Measurements from ENCODE around the gene RNF214. TPM values are rescaled to one million over a fixed set of nuclear protein-coding genes. Genes with fewer than 3 reads are reported as not detected.

Gene RNF214
- total RNA-seq, 1 donor, result 13.4 TPM

GRCh38 chr11:117296881-117297280 is 64.4 kb downstream of the RNF214 start:
- Histone ChIP-seq H3K27me3 (ENCODE audit: insufficient read depth, low read length) (no peaks in the 10 kb centered on the region), H3K36me3 (ENCODE audit: insufficient read depth, low read length) (peaks cover 30% of the 10 kb centered on the region), H3K4me3 (ENCODE audit: insufficient read depth, low read length) (no peak overlapping the region), H3K27ac (ENCODE audit: low read depth, low read length) (no peak overlapping the region), H3K79me2 (ENCODE audit: insufficient read depth, low read length) (no peaks in the 10 kb centered on the region), H3K4me2 (ENCODE audit: insufficient read depth, low read length) (no peak overlapping the region), H3K9me3 (ENCODE audit: low read depth, low read length) (no peaks in the 10 kb centered on the region), H4K20me1 (ENCODE audit: insufficient read depth, low read length) (no peaks in the 10 kb centered on the region), H2AFZ (ENCODE audit: low read length) (no peak overlapping the region), H3K4me1 (ENCODE audit: insufficient read depth, low read length) (peaks cover 13% of the 10 kb centered on the region)
- DNase-seq (ENCODE audit: insufficient read length, low spot score, missing footprints), result no peak
- TF ChIP-seq CTCF (IDR thresholded peaks at IDR 0.05; ENCODE audit: extremely low read depth, low read depth, low read length), result no peak

DNA sequence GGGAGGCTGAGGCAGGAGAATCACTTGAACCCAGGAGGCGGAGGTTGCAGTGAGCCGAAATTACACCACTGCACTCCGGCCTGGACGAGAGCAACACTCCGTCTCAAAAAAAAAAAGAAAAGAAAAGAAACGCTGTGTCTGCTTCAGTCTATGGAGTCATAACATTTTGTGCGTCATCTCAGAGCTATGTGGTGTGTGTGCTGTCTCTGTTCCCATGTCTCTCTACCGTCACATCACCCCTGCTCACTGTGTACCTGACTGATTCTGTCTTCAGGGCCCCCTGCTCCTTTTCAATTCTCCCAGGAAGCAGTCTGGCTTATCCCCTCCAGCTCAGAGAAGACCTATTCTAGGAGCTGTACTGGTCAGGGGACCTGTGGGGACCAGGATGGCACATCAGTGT is 65.7 kb downstream of the RNF214 start:
- Histone ChIP-seq H2AFZ (ENCODE audit: low read length) (no peak overlapping the region), H3K9me3 (ENCODE audit: low read depth, low read length) (no peaks in the 10 kb centered on the region), H3K27ac (ENCODE audit: low read depth, low read length) (no peak overlapping the region), H4K20me1 (ENCODE audit: insufficient read depth, low read length) (peaks cover 2% of the 10 kb centered on the region), H3K4me1 (ENCODE audit: insufficient read depth, low read length) (peaks cover 13% of the 10 kb centered on the region), H3K4me3 (ENCODE audit: insufficient read depth, low read length) (no peak overlapping the region), H3K4me2 (ENCODE audit: insufficient read depth, low read length) (no peak overlapping the region), H3K27me3 (ENCODE audit: insufficient read depth, low read length) (no peaks in the 10 kb centered on the region), H3K79me2 (ENCODE audit: insufficient read depth, low read length) (no peaks in the 10 kb centered on the region), H3K36me3 (ENCODE audit: insufficient read depth, low read length) (peaks cover 16% of the 10 kb centered on the region)
- no peak for DNase-seq (ENCODE audit: insufficient read length, low spot score, missing footprints)
- no peak for TF ChIP-seq CTCF (IDR thresholded peaks at IDR 0.05; ENCODE audit: extremely low read depth, low read depth, low read length)

DNA sequence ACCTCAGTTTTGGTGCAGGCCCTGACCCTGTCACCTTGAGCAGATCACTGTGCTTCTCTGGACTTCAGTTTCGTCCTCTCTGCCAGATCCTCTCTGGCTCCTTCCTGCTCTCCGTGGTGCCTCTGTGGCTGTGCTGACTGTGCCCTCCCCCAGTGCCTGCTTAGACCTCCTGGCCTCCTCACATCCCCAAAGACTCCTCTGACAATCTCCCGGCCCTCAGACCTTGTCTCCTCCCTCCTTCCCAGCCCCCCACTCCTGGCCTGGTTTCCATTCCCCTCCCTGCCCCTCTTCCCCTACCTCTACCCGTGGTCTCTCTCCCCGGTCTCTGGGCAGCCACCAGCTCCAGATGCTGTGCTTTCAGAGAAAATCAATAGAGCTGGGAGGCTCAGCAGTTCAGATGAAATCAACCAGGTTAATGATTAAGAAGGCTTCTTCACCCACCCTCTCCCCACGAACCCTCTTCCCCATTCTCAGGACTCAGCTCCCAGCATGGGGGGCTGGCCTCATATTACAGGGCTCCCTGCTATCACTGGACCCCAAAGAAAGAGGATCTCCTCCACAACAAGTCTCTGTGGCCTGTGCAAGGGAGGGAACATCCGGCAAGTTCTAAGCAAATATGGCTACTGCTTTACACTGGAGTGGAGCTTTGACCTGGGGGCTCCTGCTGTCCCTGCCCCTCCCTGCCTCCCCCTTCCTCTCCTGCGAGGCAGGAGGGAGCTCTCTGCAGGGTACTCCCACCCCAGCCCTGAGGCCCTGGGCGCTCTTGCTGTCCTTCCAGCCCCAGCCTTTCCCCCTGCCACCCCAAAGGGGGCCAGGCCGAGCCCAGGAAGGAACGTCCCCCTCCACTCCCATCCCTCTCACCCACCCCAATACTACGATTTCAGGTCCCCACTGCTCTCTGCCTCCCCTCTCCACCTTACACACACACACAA is 67.1 kb downstream of the RNF214 start:
- peaks cover 4% of the 10 kb centered on the region for H3K36me3 ChIP-seq (ENCODE audit: insufficient read depth, low read length)
- peak overlapping the region; percentile 18 for H3K4me3 ChIP-seq (ENCODE audit: insufficient read depth, low read length)
- H3K4me1 ChIP-seq (ENCODE audit: insufficient read depth, low read length), result peaks cover 13% of the 10 kb centered on the region
- no peak overlapping the region for H2AFZ ChIP-seq (ENCODE audit: low read length)
- TF ChIP-seq CTCF (IDR thresholded peaks at IDR 0.05; ENCODE audit: extremely low read depth, low read depth, low read length), result no peak
- H4K20me1 ChIP-seq (ENCODE audit: insufficient read depth, low read length), result peaks cover 5% of the 10 kb centered on the region
- no peak overlapping the region for H3K27ac ChIP-seq (ENCODE audit: low read depth, low read length)
- H3K27me3 ChIP-seq (ENCODE audit: insufficient read depth, low read length), result no peaks in the 10 kb centered on the region
- peak; percentile 67 for DNase-seq (ENCODE audit: insufficient read length, low spot score, missing footprints)
- peak overlapping the region; percentile 69 for H3K4me2 ChIP-seq (ENCODE audit: insufficient read depth, low read length)
- no peaks in the 10 kb centered on the region for H3K9me3 ChIP-seq (ENCODE audit: low read depth, low read length)
- H3K79me2 ChIP-seq (ENCODE audit: insufficient read depth, low read length), result no peaks in the 10 kb centered on the region

DNA sequence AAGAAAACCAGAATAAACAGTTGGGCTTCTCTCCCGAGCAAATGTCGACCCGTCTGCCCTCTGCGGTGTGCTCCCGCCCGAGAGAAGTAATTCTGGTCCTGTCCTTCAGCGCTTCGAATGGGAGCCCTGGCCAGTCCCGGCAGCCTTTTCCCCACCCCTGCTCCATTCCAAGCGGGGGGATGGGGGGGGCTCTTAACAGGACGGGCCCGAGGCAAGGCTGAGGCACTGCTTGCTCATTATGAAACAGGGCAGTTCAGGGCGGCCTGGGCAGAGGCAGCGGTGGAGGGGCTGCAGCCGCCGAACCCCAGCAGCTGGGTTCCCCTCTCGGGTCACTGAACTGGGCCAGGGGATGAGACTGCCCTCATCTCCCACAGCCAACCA is 67.8 kb downstream of the RNF214 start:
- no peak overlapping the region for H3K27ac ChIP-seq (ENCODE audit: low read depth, low read length)
- no peaks in the 10 kb centered on the region for H3K79me2 ChIP-seq (ENCODE audit: insufficient read depth, low read length)
- peak overlapping the region; percentile 69 for H3K4me2 ChIP-seq (ENCODE audit: insufficient read depth, low read length)
- H3K4me3 ChIP-seq (ENCODE audit: insufficient read depth, low read length), result peak overlapping the region; percentile 18
- DNase-seq (ENCODE audit: insufficient read length, low spot score, missing footprints), result peak; percentile 53
- no peaks in the 10 kb centered on the region for H3K9me3 ChIP-seq (ENCODE audit: low read depth, low read length)
- H3K36me3 ChIP-seq (ENCODE audit: insufficient read depth, low read length), result no peaks in the 10 kb centered on the region
- no peaks in the 10 kb centered on the region for H3K27me3 ChIP-seq (ENCODE audit: insufficient read depth, low read length)
- peaks cover 13% of the 10 kb centered on the region for H3K4me1 ChIP-seq (ENCODE audit: insufficient read depth, low read length)
- peaks cover 5% of the 10 kb centered on the region for H4K20me1 ChIP-seq (ENCODE audit: insufficient read depth, low read length)
- H2AFZ ChIP-seq (ENCODE audit: low read length), result no peak overlapping the region
- TF ChIP-seq CTCF (IDR thresholded peaks at IDR 0.05; ENCODE audit: extremely low read depth, low read depth, low read length), result no peak

All from osteoblast (primary cell).